GM18951 (cell line): ENCODE data around the gene DENND2C.

ENCODE experiments used
- POLR2A ChIP-seq: IDR thresholded peaks from 4 replicates; pipeline ENCODE4 v1.6.1; 2011; ENCODE audit warnings: mild to moderate bottlenecking; ENCODE audit not compliant: insufficient read length, insufficient read depth; ENCODE audit errors: extremely low read depth
- in situ Hi-C: fragments of 300-500 bp; cut with MboI; formaldehyde crosslinking; loops from one replicate; pipeline ENCODE4 v1.12.0; 2022; ENCODE audit warnings: low sequenced_read_pairs, mixed read lengths, inconsistent platforms; ENCODE audit not compliant: unreplicated experiment

Gene DENND2C

DNA sequence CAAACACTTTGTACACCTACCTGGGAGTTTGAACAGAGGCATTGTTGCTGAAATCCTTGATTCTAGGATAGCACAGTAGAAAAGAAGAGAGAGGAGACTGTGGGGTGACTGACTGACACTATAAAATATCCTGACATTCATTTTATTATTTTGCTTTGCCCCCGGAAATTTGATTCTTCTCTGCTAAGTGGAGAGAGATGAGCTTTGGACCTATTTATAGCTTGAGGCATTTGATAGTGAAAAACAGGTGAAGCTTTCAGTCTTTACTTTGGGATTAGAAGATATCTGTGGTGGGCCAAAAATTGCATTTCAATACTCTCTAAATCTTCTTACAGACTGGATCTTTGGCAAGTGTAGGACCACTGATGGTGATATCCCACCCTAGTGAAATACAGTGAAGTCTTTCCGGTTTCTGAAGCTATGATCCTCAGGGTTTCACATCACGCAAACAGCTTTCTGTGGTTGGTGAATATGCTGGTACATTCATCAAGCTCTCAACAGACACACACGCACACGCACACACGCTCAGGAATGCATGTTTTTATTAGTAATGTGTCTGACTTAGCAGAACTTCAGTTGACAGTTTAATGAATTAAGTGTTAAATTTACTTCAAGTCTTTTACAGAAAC is 25.7 kb upstream of the DENND2C start, which contains the start of gene AMPD1:
TSS of gene AMPD1 (minus strand) at position 117 of the 629 bp plus-strand sequence. CDS start at position 42, 75 bp downstream.
- no peak for TF ChIP-seq POLR2A
- in situ Hi-C loops = no loop called here

DNA sequence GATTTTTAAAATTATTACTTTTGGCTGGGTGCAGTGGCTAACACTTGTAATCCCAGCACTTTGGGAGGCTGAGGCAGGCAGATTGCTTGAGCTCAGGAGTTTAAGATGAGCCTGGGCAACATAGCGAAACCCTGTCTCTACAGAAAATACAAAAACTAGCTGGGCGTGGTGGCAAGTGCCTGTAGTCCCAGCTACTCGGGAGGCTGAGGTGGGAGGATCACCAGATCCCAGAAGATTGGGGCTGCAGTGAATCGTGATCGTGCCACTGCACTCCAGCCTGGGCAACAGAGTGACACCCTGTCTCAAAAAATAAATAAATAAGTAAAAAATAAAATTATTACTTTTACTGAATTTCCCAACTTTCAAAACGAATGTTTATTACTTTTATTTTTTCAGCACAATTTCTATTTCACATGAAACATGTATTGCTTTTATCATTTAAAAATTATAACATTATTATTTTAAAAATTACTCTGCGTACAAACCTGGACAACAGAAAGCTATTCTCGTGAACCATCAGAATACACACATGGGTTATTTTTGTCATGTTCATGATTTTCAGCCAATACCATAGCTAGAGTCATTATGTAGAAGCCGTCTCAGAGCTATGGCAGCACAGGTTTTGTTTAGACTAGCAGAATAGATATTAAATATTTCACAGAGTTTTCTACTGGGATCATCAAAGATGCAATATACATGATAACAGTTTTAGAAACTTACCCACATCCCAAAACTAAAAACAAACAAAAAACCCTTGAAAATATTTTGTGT is 24.9 kb upstream of the DENND2C start:
- TF ChIP-seq POLR2A = no peak
- in situ Hi-C loops = no loop called here

DNA sequence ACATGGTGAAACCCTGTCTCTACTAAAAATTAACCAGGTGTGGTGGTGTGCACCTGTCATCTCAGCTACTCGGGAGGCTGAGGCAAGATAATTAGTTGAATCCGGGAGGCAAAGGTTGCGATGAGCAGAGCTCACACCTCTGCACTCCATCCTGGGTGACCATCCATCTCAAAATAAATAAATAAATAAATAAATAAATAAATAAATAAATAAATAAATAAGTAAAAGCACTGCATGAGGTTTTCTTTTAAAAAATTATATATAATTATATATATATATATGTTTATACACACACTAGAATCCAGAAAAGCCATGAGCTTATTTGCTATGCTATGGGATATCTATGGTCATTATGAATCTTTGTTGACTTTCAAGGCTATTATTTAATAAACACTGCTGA is 23.1 kb upstream of the DENND2C start:
- TF ChIP-seq POLR2A = no peak
- in situ Hi-C loops = no loop called here

DNA sequence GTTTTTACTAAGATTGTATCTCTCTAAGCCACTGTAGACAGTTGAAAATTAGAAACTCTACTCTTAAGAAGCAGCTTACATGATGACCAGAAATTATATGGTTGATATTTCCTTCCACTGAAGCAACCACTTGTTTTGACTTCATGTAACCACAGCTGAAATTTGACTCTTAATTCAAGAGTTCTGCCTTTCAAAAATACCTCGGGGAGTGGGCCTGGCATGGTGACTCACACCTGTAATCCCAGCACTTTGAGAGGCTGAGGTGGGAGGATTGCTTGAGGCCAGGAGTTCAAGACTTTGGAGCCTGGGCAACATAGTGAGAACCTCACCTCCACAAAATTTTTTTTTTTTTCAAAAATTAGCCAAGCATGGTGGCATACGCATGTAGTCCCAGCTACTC is 21.2 kb upstream of the DENND2C start:
- TF ChIP-seq POLR2A = no peak

DNA sequence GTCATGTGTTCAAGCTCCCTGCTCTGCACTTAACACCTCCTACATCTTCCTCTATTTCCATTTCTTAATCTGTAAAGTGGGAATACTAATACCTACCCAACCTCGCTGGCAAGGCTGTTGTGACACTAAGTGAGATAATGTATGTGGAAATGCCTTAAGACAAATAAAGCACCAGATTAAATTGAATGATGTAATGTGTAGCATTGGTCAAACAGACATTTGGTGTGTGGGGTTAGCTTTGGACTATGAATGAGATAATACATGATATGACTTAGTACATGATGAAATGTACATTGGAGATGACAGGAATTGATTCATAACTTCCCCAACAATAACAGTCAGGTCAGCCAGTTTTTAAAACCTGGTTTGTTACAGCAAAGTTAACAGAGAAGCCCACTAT is 20.3 kb upstream of the DENND2C start:
- in situ Hi-C loops = no loop called here
- no peak for TF ChIP-seq POLR2A

More for the DNA sequence above, 21.2 kb upstream of the DENND2C start:
- in situ Hi-C loops = no loop called here

DNA sequence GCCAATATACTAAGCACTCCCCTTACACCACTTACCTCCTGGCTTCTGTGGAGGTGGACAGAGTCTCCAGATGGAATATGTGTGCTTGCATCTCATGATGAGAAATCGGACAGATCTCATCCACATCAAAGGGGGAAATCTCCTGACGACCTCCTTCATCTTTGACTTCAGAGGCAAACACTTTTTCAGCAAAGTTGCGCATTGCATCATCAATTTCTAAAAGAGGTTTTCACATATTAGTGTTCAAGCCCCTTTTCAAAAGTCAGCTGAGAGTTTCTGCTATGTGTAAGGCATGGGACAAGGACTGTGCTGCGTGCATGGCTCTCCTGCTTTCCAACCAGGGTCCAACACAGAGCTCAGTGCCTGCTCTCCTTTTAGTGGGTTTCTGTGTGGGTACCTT is 18.7 kb upstream of the DENND2C start:
- TF ChIP-seq POLR2A = no peak
- in situ Hi-C loops = no loop called here

DNA sequence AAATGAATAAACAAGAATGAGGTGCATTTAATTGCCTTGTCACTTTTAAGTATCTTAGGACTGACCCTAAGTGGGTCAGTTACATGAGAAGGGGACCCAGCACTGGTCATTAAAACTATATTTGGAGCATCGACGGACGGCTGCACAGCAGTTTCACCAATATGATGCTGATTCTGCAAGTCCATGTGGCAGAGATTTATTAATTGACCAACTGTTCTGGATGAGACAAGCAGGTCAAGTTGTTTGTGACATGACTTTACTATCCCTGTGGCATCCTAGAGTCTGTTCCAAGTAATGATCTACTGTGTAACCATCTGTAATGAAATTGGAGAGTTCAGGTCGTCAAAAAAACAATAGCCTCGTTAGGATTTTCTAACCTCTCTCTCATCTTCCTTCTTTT is 16.0 kb upstream of the DENND2C start:
- TF ChIP-seq POLR2A = no peak
- in situ Hi-C loops = no loop called here

DNA sequence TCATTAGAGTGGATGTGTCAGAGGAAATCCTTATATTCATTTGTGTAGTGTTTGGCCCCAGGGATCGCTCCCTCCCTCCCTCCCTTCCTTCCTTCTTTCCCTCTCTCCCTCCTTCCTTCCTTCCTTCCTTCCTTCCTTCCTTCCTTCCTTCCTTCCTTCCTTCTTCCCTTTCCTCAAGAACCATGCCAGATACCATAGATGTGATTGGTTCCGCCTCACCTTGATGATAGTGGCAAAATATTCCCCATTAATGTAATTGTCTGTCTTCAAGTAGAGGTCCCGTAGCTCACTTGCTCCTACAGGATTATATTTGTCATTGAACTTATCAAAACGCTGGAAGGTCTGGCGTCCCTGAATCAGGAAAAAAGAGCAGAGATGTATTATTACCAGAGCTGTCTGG is 7.8 kb upstream of the DENND2C start:
- no peak for TF ChIP-seq POLR2A
- in situ Hi-C loops = no loop called here

DNA sequence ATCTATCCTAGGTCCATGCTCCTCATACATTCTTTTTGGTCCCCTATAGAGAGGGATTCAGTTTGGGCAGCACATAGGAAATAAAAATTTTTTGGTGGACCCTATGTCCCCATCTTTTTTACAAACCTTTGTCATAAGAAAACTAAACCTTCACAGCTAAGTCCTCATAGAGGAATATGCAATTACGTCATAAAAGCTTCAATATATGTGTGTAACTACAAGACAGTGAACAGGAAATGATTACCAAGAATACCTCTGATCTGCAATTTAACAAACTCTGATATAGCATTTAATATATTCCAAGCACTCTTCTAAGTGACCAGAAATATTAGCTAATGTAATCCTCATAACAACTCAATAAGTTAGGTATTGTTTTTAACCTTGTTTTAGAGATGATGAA is 6.3 kb upstream of the DENND2C start:
- no peak for TF ChIP-seq POLR2A
- in situ Hi-C loops = no loop called here

DNA sequence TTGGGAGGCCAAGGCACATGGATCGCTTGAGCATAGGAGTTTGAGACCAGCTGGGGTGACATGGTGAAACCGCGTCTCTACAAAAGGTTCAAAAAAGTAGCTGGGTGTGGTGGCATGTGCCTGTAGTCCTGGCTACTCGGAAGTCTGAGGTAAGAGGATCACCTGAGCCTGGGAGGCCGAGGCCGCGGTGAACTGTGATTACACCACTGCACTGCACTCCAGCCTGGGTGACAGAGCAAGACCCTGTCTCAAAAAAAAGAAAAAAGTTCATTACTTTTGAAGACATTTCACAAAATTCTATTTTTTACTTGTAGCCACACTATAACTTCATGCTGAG is 2.1 kb upstream of the DENND2C start:
- in situ Hi-C loops = no loop called here
- no peak for TF ChIP-seq POLR2A

DNA sequence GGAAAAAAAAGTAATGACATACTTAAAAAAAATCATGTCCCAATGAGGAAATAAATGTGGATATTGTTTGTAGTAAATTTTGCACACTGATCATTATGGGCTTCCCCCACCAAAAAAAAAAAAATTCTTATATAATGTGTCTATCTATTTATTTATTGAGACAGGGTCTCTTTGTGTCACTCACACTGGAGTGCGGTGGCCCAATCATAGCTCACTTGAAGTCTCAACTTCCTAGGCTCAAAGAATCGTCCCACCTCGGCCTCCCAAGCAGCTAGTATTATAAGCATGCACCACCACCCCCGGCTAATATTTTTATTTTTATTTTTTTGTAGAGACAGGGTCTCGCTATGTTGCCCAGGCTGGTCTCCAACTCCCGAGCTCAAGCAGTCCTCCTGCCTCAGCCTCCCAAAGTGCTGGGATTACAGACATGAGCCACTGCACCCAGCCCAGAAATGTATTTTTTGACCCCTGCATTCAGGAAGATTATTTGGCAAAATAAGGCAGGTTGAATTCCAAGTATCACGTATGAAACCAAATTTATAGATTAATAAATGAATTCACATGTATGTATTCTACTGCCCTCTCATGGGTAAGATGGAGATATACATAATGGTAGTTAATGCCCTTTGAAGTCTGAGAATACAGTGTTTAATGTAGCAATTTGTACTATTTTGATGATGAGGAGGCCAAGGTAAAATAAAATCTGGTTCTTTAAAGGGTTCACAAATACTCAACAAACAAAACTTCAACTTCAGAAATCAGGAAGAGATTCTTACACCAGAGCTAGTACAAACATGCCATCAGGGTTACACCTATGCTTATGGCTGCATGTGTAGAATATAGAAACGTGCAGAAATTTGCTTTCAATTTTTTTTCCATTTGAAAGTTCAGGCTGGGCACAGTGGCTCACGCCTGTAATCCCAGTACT is 1.4 kb upstream of the DENND2C start:
- no peak for TF ChIP-seq POLR2A
- in situ Hi-C loops = no loop called here

DNA sequence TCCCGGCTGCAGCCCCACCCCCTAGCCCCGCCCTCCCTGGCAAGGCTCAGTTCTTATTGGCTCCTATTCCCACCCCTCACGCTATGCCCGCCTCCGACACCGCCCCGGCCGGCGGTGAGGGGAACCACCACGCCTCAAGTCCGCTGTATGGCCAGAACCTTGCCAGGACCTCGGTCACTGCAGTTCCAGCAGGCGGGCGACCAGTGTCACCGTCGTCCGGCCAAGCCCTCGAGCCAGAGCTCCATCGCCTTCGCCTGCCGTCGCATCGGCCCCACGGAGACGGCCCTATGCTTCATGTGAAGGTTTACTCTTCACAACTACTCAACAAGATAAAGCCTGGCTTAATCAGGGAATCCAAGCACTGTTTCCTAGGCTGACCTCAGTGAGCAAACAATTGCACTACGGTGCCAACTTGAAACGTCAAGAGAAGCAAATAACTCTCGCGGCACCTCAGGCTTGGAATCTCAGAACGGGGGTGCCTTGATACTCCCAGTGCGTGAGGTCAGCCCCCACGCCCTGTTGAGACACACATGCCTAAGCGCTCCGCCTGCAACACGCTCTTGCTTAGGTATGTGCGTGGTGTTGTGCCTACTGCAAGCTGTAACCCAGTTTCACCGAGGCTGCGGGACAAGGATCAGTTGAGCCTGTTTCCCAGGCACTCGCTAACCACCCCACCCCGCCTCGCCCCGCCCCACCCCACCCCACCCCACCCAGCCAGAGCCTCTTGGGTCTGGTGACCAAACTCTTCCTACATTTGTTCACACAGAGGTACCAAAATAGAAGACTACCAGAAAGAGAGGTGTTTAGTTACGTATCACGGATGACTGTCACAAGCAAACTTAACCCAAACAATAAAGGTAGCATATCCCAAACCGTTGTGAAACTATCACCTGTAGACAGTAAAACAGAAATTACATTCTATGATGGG is 498 bp upstream of the DENND2C start:
- no peak for TF ChIP-seq POLR2A
- in situ Hi-C loops = no loop called here

DNA sequence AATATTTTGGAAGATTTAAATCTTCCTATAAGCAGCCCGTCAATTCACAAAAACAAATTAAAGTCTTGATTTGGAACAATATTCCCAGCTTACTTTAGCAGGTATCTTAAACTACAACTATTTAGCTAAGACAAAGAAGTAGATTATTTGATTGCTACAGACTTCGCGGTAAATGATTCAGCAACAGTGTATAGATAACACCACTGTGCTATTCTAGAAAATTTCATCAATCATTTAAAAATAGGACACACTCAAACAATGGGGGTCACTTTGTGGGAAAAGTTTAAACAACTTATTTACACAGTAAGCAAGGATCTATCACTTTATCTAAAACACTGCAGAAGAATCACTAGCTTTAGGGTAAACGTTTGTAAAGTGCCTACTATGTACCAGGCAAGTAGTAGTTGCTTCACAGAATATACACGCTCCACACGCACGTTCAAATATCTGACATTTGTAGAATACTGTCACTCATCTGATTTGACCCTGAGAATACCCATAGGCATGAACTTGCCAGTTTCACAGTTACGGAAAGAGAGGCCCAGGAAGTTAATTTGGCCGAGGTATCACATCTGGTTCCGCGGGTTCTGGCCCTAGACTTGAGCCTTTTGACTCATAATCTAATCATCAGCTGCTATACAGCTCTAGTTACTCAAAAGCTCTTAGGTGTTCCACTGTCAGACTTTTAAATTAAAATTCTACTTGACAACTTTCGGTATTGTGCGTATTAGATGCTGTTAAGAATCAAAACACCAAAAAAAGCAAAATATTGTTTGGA is 876 bp downstream of the DENND2C start:
- TF ChIP-seq POLR2A = no peak
- in situ Hi-C loops = no loop called here
